ACC112 (cell line): ENCODE data around the gene STARD10.

Source experiments
- H2AFZ ChIP-seq: fragments of 200-600 bp; sonication (generic); one replicate; pipeline ENCODE4 v1.6.0; 2017; ENCODE audit warnings: antibody characterized with exemption, low read length; ENCODE audit not compliant: unreplicated experiment
- H3K27ac ChIP-seq: fragments of 200-600 bp; sonication (generic); 2 replicates; pipeline ENCODE4 v1.5.1; 2014; ENCODE audit warnings: low read depth, mild to moderate bottlenecking, antibody characterized with exemption, low read length, moderate library complexity
- H3K27me3 ChIP-seq: fragments of 200-600 bp; sonication (generic); 2 replicates; pipeline ENCODE4 v1.6.1; 2014; ENCODE audit warnings: mild to moderate bottlenecking, antibody characterized with exemption, low read length, moderate library complexity, mixed read lengths; ENCODE audit not compliant: insufficient read depth
- H3K36me3 ChIP-seq: fragments of 200-600 bp; sonication (generic); 2 replicates; pipeline ENCODE4 v1.6.1; 2016; ENCODE audit warnings: mild to moderate bottlenecking, antibody characterized with exemption, low read length, moderate library complexity, mixed read lengths; ENCODE audit not compliant: insufficient read depth
- H3K4me1 ChIP-seq: fragments of 200-600 bp; sonication (generic); one replicate; pipeline ENCODE4 v1.6.1; 2016; ENCODE audit warnings: low read length, mixed read lengths; ENCODE audit not compliant: insufficient read depth, unreplicated experiment, control insufficient read depth
- H3K4me3 ChIP-seq: fragments of 200-600 bp; sonication (generic); 2 replicates; pipeline ENCODE4 v1.5.1; 2014; ENCODE audit warnings: mild to moderate bottlenecking, low read depth, low read length
- H3K79me2 ChIP-seq: fragments of 200-600 bp; sonication (generic); one replicate; pipeline ENCODE4 v1.6.0; 2016; ENCODE audit warnings: low read length; ENCODE audit not compliant: control insufficient read depth, unreplicated experiment, insufficient read depth

Gene STARD10

DNA sequence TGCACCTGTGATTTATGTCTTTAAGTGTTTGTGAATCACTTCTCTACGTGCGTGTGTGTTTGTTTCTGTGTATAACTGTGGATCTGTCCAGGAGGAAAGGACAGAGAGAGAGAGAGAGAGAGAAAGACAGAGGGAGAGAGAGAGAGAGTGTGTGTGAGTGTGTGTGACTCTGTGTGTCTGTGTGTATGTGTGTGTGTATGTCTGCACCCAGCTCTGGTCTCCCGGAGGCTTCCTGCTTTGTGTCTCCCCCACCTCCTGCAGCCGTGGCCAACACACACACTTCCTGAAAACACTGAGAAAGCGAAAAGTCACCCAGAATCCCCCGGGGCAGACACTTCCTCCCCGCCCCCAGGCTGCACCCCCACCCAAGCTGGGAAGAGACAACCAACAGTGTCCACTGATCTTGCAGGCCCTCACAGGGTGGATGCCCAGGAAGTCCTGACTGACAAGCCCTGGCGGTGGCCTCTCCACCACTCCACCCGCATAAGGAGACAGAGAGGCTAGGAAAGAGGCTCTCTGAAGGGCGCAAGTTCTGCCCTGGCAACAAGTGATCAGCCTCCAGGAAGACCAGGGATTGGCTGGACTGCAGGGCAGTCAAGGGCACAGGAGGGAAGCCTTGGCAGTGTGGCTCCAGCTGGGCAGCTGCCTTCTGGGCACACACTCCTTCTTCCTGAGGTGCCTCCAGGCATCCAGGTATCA, 71.6 kb downstream of the STARD10 start:
- Histone ChIP-seq H3K4me1 (peaks cover 29% of the 10 kb centered on the region), H3K27me3 (no peaks in the 10 kb centered on the region), H3K36me3 (no peaks in the 10 kb centered on the region; the same call in 1 of the 2 replicates), H3K79me2 (peaks cover 64% of the 10 kb centered on the region), H3K27ac (peak overlapping the region; percentile 70), H2AFZ (peak overlapping the region; percentile 55), H3K4me3 (peak overlapping the region; percentile 82)

- Histone ChIP-seq H3K27ac (peak overlapping the region; percentile 70), H3K4me3 (peak overlapping the region; percentile 82), H3K4me1 (peaks cover 27% of the 10 kb centered on the region), H2AFZ (peak overlapping the region; percentile 55), H3K36me3 (no peaks in the 10 kb centered on the region; the same call in 1 of the 2 replicates), H3K79me2 (peaks cover 67% of the 10 kb centered on the region), H3K27me3 (no peaks in the 10 kb centered on the region)
Measured at GRCh38 chr11:72721689-72722049, 72.2 kb downstream of the STARD10 start.

DNA sequence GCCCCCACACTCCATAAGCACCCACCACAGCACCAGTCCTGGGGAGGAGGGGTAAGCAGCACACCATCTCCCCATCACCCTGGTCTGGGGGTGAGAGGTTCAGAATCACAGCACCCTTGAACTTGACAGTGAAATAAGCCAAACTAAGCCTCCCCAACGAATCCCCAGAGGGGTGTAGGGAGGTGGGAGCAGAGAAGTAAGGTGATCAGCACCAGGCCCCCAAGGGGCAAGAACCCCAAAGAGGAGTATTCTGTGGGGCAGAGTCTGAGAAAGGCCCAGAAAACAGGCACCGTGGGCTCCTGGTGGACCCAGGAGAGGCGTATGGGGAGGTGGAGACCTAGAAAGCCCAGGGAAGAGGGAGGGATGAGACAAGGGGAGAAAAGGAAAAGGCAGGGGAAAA, 72.6 kb downstream of the STARD10 start:
- H3K4me3 ChIP-seq, result peak overlapping the region; percentile 82
- H3K36me3 ChIP-seq, result no peaks in the 10 kb centered on the region; the same call in 1 of the 2 replicates
- H3K27ac ChIP-seq, result peak overlapping the region; percentile 70
- peaks cover 71% of the 10 kb centered on the region for H3K79me2 ChIP-seq
- peaks cover 27% of the 10 kb centered on the region for H3K4me1 ChIP-seq
- H3K27me3 ChIP-seq, result no peaks in the 10 kb centered on the region
- H2AFZ ChIP-seq, result no peak overlapping the region

DNA sequence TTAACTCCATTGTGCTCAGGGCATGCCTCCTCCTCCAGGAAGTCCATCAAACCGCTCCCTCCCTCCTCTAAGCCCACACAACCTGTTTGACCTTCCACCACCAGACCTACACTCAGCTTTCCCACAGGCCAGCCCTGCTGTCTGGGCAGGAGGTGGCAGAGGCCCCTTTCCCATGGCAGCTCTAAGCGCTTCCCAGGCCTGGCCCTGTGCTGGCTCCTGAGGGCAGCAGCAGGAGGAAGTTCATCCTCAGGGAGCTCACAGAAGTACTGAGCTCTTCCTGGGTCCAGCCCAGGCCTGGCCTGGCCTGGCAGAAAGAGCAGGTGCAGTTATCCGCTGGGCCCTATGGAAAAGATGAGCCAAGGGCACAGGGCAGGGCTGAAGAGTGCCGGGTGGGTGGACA, 73.1 kb downstream of the STARD10 start:
- H2AFZ ChIP-seq, result no peak overlapping the region
- no peak overlapping the region for H3K27ac ChIP-seq
- peaks cover 27% of the 10 kb centered on the region for H3K4me1 ChIP-seq
- no peaks in the 10 kb centered on the region; the same call in 1 of the 2 replicates for H3K36me3 ChIP-seq
- peak overlapping the region; percentile 82 for H3K4me3 ChIP-seq
- no peaks in the 10 kb centered on the region for H3K27me3 ChIP-seq
- peaks cover 71% of the 10 kb centered on the region for H3K79me2 ChIP-seq

DNA sequence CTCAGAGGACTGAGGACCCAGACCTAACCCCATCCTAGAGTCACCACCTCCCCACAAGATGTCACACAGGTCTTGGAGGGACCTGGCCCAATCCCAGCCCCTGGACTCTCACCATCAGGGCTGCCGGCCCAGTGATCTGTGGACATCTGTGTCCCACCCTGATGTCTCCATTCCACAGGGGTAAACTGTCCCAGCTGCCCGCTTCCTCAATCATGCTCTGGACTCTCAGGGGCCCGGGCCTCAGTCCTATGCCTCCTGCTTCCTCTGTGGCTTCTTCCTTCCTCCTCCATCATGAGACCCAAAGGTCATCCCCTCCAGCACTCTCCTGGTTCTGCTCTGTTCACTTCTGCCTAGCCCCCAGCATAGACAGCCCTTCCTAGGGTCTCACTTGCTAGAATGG, 73.8 kb downstream of the STARD10 start:
- no peaks in the 10 kb centered on the region for H3K27me3 ChIP-seq
- peaks cover 71% of the 10 kb centered on the region for H3K79me2 ChIP-seq
- peaks cover 27% of the 10 kb centered on the region for H3K4me1 ChIP-seq
- no peaks in the 10 kb centered on the region; the same call in 1 of the 2 replicates for H3K36me3 ChIP-seq
- no peak overlapping the region for H2AFZ ChIP-seq
- H3K27ac ChIP-seq, result no peak overlapping the region
- peak overlapping the region; percentile 82; the same call in 1 of the 2 replicates for H3K4me3 ChIP-seq

- Histone ChIP-seq H3K79me2 (peaks cover 71% of the 10 kb centered on the region), H3K4me3 (no peak overlapping the region; the same call in 1 of the 2 replicates), H3K4me1 (peaks cover 27% of the 10 kb centered on the region), H3K27ac (no peak overlapping the region), H3K27me3 (no peaks in the 10 kb centered on the region), H2AFZ (no peak overlapping the region), H3K36me3 (no peaks in the 10 kb centered on the region; the same call in 1 of the 2 replicates)
Measured at GRCh38 chr11:72719551-72719950, 74.3 kb downstream of the STARD10 start.

DNA sequence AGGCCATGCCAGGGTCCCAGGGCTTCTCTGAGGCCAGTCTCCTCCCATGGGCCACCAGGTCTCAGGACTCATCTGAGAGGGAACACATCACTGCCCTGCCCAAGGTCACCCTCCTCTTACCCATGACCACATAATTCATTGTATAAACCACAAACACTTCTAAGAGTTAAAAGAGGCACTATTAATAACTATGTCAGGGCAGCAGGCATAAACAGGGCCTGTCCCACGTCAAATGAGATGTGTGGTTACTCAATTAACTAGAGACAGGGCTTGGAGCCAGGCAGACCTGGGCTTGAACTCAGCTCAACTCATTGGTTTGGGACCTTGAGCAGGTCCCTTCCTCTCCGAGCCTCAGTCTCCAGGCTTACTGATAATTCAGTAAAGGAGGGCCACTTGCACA, 74.7 kb downstream of the STARD10 start:
- Histone ChIP-seq H3K4me1 (peaks cover 27% of the 10 kb centered on the region), H3K27me3 (no peaks in the 10 kb centered on the region), H3K4me3 (no peak overlapping the region), H3K36me3 (no peaks in the 10 kb centered on the region; the same call in 1 of the 2 replicates), H3K79me2 (peaks cover 67% of the 10 kb centered on the region), H2AFZ (no peak overlapping the region), H3K27ac (no peak overlapping the region)

DNA sequence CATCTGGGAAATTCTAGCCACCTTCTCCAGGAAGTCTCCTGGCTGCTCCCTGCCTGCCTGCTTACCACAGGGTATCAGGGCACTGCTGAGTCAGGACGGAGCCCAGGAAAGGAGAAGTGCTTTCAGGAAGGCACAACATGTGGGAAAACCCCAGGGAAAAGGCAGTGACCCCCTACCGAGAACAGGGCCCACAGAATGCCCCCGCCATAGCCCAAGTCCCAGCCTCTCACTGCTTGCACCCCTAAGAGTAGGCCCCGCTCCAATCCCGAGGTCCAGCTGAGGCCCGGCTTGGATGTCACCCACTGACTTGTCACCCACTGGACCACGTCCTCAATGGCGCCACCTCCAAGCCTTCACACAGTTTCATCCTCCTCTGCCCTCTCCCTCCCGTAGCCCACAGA, 75.7 kb downstream of the STARD10 start:
- Histone ChIP-seq H3K4me3 (no peak overlapping the region), H3K79me2 (peaks cover 58% of the 10 kb centered on the region), H2AFZ (no peak overlapping the region), H3K27ac (no peak overlapping the region), H3K36me3 (no peaks in the 10 kb centered on the region; the same call in 1 of the 2 replicates), H3K4me1 (peaks cover 27% of the 10 kb centered on the region), H3K27me3 (no peaks in the 10 kb centered on the region)

- no peak overlapping the region for H3K4me3 ChIP-seq
- no peaks in the 10 kb centered on the region; the same call in 1 of the 2 replicates for H3K36me3 ChIP-seq
- H2AFZ ChIP-seq, result no peak overlapping the region
- H3K79me2 ChIP-seq, result peaks cover 60% of the 10 kb centered on the region
- no peak overlapping the region for H3K27ac ChIP-seq
- peaks cover 22% of the 10 kb centered on the region for H3K4me1 ChIP-seq
- no peaks in the 10 kb centered on the region for H3K27me3 ChIP-seq
Measured at GRCh38 chr11:72716788-72717435, 76.9 kb downstream of the STARD10 start.

GRCh38 chr11:72716290-72716689, 77.6 kb downstream of the STARD10 start:
- Histone ChIP-seq H3K79me2 (peaks cover 54% of the 10 kb centered on the region), H3K27me3 (no peaks in the 10 kb centered on the region), H3K4me3 (no peak overlapping the region), H2AFZ (no peak overlapping the region), H3K4me1 (peaks cover 21% of the 10 kb centered on the region), H3K36me3 (no peaks in the 10 kb centered on the region; the same call in 1 of the 2 replicates), H3K27ac (no peak overlapping the region)

- Histone ChIP-seq H2AFZ (no peak overlapping the region), H3K27ac (no peak overlapping the region), H3K4me1 (no peaks in the 10 kb centered on the region), H3K36me3 (no peaks in the 10 kb centered on the region), H3K27me3 (no peaks in the 10 kb centered on the region), H3K4me3 (no peak overlapping the region), H3K79me2 (peaks cover 21% of the 10 kb centered on the region)
Measured at GRCh38 chr11:72712841-72713240, 81.0 kb downstream of the STARD10 start.
